HEK293T (cell line): ENCODE data around the gene UBR2.

Experiments
- ARNT ChIP-seq: fragments of 450-650 bp; IDR thresholded peaks from 2 replicates; pipeline ENCODE4 v1.6.1; 2017; ENCODE audit warnings: mild to moderate bottlenecking
- BHLHE40 ChIP-seq: fragments of 450-650 bp; IDR thresholded peaks from 2 replicates; pipeline ENCODE4 v1.6.1; 2016; ENCODE audit warnings: mild to moderate bottlenecking, moderate library complexity, borderline replicate concordance
- ELF4 ChIP-seq: fragments of 450-650 bp; IDR thresholded peaks from 2 replicates; pipeline ENCODE4 v1.6.1; 2017; ENCODE audit warnings: antibody characterized with exemption
- FOXA1 ChIP-seq: fragments of 450-650 bp; IDR thresholded peaks from 2 replicates; pipeline ENCODE4 v1.6.1; 2016; ENCODE audit warnings: mild to moderate bottlenecking
- FOXK2 ChIP-seq: fragments of 450-650 bp; IDR thresholded peaks from 2 replicates; pipeline ENCODE4 v1.6.1; 2016; ENCODE audit warnings: mild to moderate bottlenecking
- NFRKB ChIP-seq: fragments of 450-650 bp; IDR thresholded peaks from 2 replicates; pipeline ENCODE4 v1.6.1; 2016; ENCODE audit warnings: mild to moderate bottlenecking, moderate library complexity
- SP1 ChIP-seq: fragments of 450-650 bp; IDR thresholded peaks from 2 replicates; pipeline ENCODE4 v1.6.1; 2017
- SUZ12 ChIP-seq: fragments of 450-650 bp; IDR thresholded peaks from 2 replicates; pipeline ENCODE4 v1.6.1; 2016; ENCODE audit warnings: mild to moderate bottlenecking
- ZNF384 ChIP-seq: fragments of 450-650 bp; IDR thresholded peaks from 2 replicates; pipeline ENCODE4 v1.6.1; 2016

- TF ChIP-seq SP1 (no peak), BHLHE40 (no peak), FOXK2 (no peak), ARNT (no peak), ZNF384 (no peak), NFRKB (no peak), FOXA1 (no peak), ELF4 (peak; percentile 58), SUZ12 (peak; percentile 61; the same call in 1 of the 2 replicates)
Observed at GRCh38 chr6:42563697-42564505, at the start of gene UBR2.
